Right hindlimb (tissue), 1 donor: ENCODE data around the gene NUCB1.

Experiments used
- DNase-seq: peaks from one replicate; pipeline ENCODE4 v3.0.0-alpha.2; 2018

NUCB1 gene

GRCh38 chr19:48964205-48965039 is 64.3 kb downstream of the NUCB1 start:
- no peak for DNase-seq

DNA sequence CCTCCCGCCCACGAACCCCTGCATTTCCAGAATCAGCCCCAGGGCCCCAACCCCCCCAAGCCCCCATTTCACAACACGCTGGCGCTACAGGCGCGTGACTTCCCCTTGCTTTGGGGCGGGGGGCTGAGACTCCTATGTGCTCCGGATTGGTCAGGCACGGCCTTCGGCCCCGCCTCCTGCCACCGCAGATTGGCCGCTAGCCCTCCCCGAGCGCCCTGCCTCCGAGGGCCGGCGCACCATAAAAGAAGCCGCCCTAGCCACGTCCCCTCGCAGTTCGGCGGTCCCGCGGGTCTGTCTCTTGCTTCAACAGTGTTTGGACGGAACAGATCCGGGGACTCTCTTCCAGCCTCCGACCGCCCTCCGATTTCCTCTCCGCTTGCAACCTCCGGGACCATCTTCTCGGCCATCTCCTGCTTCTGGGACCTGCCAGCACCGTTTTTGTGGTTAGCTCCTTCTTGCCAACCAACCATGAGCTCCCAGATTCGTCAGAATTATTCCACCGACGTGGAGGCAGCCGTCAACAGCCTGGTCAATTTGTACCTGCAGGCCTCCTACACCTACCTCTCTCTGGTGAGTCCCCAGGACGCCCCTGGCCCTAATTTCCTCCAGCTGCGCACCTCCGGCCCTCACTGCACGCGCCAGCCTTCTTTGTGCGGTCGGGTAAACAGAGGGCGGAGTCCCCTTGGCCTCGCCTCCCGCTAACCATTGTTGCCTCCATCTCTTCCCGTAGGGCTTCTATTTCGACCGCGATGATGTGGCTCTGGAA is 65.1 kb downstream of the NUCB1 start, which contains the start of gene FTL:
FTL (plus strand) TSS at position 270 of the 766 bp plus-strand sequence; CDS start at position 469, 199 bp downstream.
- peak; percentile 98 for DNase-seq

GRCh38 chr19:48965806-48966540 is 65.9 kb downstream of the NUCB1 start:
- DNase-seq, result peak; percentile 94

GRCh38 chr19:48966541-48967345 is 66.6 kb downstream of the NUCB1 start:
- DNase-seq, result no peak

GRCh38 chr19:48967346-48968178 is 67.5 kb downstream of the NUCB1 start:
- DNase-seq, result no peak

- DNase-seq, result no peak
Measured at GRCh38 chr19:48968179-48968661, 68.1 kb downstream of the NUCB1 start.

DNA sequence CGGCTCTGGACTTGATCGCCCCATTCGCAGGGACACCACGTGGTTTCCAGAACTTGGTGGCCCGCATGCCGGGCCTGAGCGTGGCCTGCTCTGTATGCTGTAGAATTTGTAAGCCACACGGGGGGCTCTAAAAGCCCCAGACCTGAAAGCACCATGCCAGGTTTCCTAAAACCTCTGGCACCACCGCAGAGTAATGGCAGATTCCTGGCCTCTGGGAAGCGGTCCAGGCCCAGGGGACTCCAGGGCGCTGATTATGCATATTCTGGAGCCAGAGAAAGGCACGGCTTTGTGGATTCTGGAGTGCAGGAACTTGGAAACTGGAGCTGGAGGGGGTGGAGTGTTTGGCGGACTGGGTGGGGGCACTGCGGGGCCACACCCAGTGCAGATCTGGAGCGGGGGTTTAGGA is 68.7 kb downstream of the NUCB1 start:
- DNase-seq, result no peak

- DNase-seq, result no peak
Measured at GRCh38 chr19:48969276-48970138, 69.4 kb downstream of the NUCB1 start.

GRCh38 chr19:48970139-48970766 is 70.1 kb downstream of the NUCB1 start:
- no peak for DNase-seq

DNA sequence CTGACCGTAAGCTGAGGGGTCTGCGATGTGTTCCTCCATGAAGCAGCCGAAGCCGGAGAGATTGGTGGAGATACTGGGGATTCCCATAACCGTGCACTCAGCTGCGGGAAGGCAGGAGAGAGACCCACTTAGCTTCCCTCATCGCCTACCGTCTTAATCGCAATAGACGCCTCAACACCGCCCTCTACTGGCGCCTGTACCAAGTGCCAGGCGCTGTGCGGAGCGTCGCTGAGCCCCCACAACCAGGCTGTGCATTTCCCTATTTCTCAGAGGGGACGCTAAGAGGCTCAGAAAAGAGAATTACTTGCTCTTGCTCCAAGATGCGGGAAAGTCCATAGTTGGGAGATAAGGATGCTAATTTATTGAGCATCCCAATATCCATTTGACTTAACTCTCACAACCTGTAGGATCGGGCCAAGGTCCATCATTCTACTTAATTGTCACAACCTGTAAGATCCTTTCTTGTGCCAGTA is 70.8 kb downstream of the NUCB1 start:
- DNase-seq, result peak; percentile 81
